HG02840 (cell line): ENCODE results near the gene SLC25A51.
"Not testable (repeated sequence)": the region's sequence is repeated elsewhere in the genome, so short reads cannot be mapped to it uniquely, and the experiment has no call there.

ENCODE experiments used
- ATAC-seq: cut with Tn5 transposase; IDR thresholded peaks from one replicate; pipeline ENCODE4 v1.9.1; 2021; ENCODE audit warnings: mild to moderate bottlenecking, moderate library complexity, moderate number of reproducible peaks; ENCODE audit not compliant: unreplicated experiment, low FRiP score

SLC25A51 gene

GRCh38 chr9:37921546-37922300 lies 17.8 kb upstream of the SLC25A51 start:
- no peak for ATAC-seq

- ATAC-seq, result no peak
Observed at GRCh38 chr9:37921168-37921510, 17.2 kb upstream of the SLC25A51 start.

- no peak for ATAC-seq
Observed at GRCh38 chr9:37920471-37921167, 16.7 kb upstream of the SLC25A51 start.

GRCh38 chr9:37919956-37920335 lies 16.0 kb upstream of the SLC25A51 start:
- ATAC-seq, result no peak

- no peak for ATAC-seq
Observed at GRCh38 chr9:37919246-37919955, 15.5 kb upstream of the SLC25A51 start.

- no peak for ATAC-seq
Observed at GRCh38 chr9:37918665-37919170, 14.8 kb upstream of the SLC25A51 start.

GRCh38 chr9:37917801-37918664 lies 14.1 kb upstream of the SLC25A51 start:
- no peak for ATAC-seq

- no peak for ATAC-seq
Observed at GRCh38 chr9:37917313-37917731, 13.4 kb upstream of the SLC25A51 start.

GRCh38 chr9:37916471-37917312 lies 12.8 kb upstream of the SLC25A51 start:
- no peak for ATAC-seq

- ATAC-seq, result no peak
Observed at GRCh38 chr9:37915911-37916470, 12.1 kb upstream of the SLC25A51 start.

GRCh38 chr9:37914701-37915358 lies 10.9 kb upstream of the SLC25A51 start:
- ATAC-seq, result no peak

GRCh38 chr9:37914154-37914551 lies 10.2 kb upstream of the SLC25A51 start:
- ATAC-seq, result no peak

GRCh38 chr9:37913480-37914153 lies 9.7 kb upstream of the SLC25A51 start:
- ATAC-seq, result no peak

GRCh38 chr9:37911271-37911681 lies 7.3 kb upstream of the SLC25A51 start:
- ATAC-seq, result no peak

- no peak for ATAC-seq
Observed at GRCh38 chr9:37910271-37910670, 6.3 kb upstream of the SLC25A51 start.

- ATAC-seq, result not testable (repeated sequence)
Observed at GRCh38 chr9:37909836-37910235, 5.9 kb upstream of the SLC25A51 start.

GRCh38 chr9:37909326-37909725 lies 5.4 kb upstream of the SLC25A51 start:
- ATAC-seq, result no peak

GRCh38 chr9:37908698-37909186 lies 4.8 kb upstream of the SLC25A51 start:
- no peak for ATAC-seq
